Lung (tissue), 12 donors: ENCODE measurements around the gene TRIM17. TPM values are rescaled to one million over a fixed set of nuclear protein-coding genes. Genes with fewer than 3 reads are reported as not detected.

Experiments used
- ATAC-seq: fragments of 200-7000 bp; cut with Tn5 transposase; one replicate; pipeline ENCODE4 v1.9.1; 2020; ENCODE audit warnings: moderate number of reproducible peaks; ENCODE audit not compliant: insufficient read depth, low FRiP score
- DNase-seq, 3 donors: peaks; one replicate each; pipeline ENCODE4 v3.0.0-alpha.2; 2013 to 2017
- H3K27ac ChIP-seq, 2 donors: one replicate each; pipeline ENCODE4 v1.5.1; 2013; ENCODE audit warnings: mild to moderate bottlenecking in 2 of 2, moderate library complexity in 2 of 2, control low read depth in 1 of 2, inconsistent platforms in 1 of 2, low read depth in 1 of 2, low read length in 1 of 2
- H3K27me3 ChIP-seq, 3 donors: one replicate each; pipeline ENCODE4 v1.5.1; 2013; ENCODE audit warnings: low read length in 2 of 3; ENCODE audit not compliant: control insufficient read depth in 3 of 3, insufficient read depth in 3 of 3
- H3K36me3 ChIP-seq, 4 donors: one replicate each; pipeline ENCODE4 v1.5.1; 2013; ENCODE audit warnings: low read length in 4 of 4, mild to moderate bottlenecking in 1 of 4, moderate library complexity in 1 of 4; ENCODE audit not compliant: control insufficient read depth in 4 of 4, insufficient read depth in 4 of 4
- H3K4me1 ChIP-seq, 5 donors: one replicate each; pipeline ENCODE4 v1.5.1; 2013; ENCODE audit warnings: low read length in 5 of 5, mild to moderate bottlenecking in 2 of 5, moderate library complexity in 1 of 5; ENCODE audit not compliant: control insufficient read depth in 5 of 5, insufficient read depth in 5 of 5
- H3K4me3 ChIP-seq: one replicate; pipeline ENCODE4 v1.5.1; 2013; ENCODE audit warnings: mild to moderate bottlenecking, control low read depth, moderate library complexity
- H3K9ac ChIP-seq, 2 donors: one replicate each; pipeline ENCODE4 v1.5.1; 2013; ENCODE audit warnings: low read length in 2 of 2, control low read depth in 1 of 2; ENCODE audit not compliant: insufficient read depth in 1 of 2
- H3K9me3 ChIP-seq, 4 donors: one replicate each; pipeline ENCODE4 v1.5.1; 2013; ENCODE audit warnings: low read length in 3 of 4, mild to moderate bottlenecking in 1 of 4, moderate library complexity in 1 of 4; ENCODE audit not compliant: control insufficient read depth in 4 of 4, insufficient read depth in 3 of 4
- CTCF ChIP-seq: IDR thresholded peaks from 2 replicates; pipeline ENCODE4 v1.5.1; 2012; ENCODE audit warnings: mild to moderate bottlenecking; ENCODE audit errors: control extremely low read depth, extremely low read depth
- WGBS, 2 donors: extraction: QIAGEN DNeasy Blood & Tissue Kit; methylation state at CpG; one replicate each; pipeline ENCODE4 v1.1.7; 2013; 5-methylcytosine and 5-hydroxymethylcytosine counted together
- polyA plus RNA-seq, 2 donors: library from polyadenylated mRNA; stranded (reverse); fragments of 200-250 nt; gene quantifications; one replicate each; pipeline ENCODE4 v1.2.1, GENCODE V29; 2013
- total RNA-seq, 2 donors: library from RNA; depleted of rRNA in 1 of 2; stranded (reverse); fragments of >200 nt in 1 of 2; gene quantifications; one replicate each; pipeline ENCODE4 v1.2.1, GENCODE V29; 2014 to 2021
- donor health status: control.
- donor health status: control.
- donor health status: Bipolar disorder and iron deficiency.
- donor health status: healthy.
- donor health status: DM: yes; HTN: yes; CAD: no.

Gene TRIM17
- total and polyA plus RNA-seq, 4 donors = 1.0 to 3.3 (median 1.8) TPM

- peaks cover 0 to 3% (median 0%) of the 10 kb centered on the region in 4 donors for H3K36me3 ChIP-seq
- no peak overlapping the region for H3K4me3 ChIP-seq
- DNase-seq (no peak), ATAC-seq (no peak)
- WGBS, 2 donors = 81 to 89% methylated on average over 19 to 26 of the region's 26 CpGs
- H3K27ac ChIP-seq = peak overlapping the region in 1 of 2 donors; percentile 24
- TF ChIP-seq CTCF = no peak
- no peaks in the 10 kb centered on the region for H3K27me3 ChIP-seq
- H3K9ac ChIP-seq = no peak overlapping the region
- no peaks in the 10 kb centered on the region for H3K4me1 ChIP-seq
- H3K9me3 ChIP-seq = no peaks in the 10 kb centered on the region
These were observed 55.1 kb downstream of the TRIM17 start for GRCh38 chr1:228361314-228362140.

GRCh38 chr1:228360533-228361313, 55.9 kb downstream of the TRIM17 start:
- ATAC-seq = no peak
- no peak for TF ChIP-seq CTCF
- Histone ChIP-seq H3K36me3 (peaks cover 0 to 3% (median 0%) of the 10 kb centered on the region in 4 donors), H3K4me3 (no peak overlapping the region), H3K27ac (peak overlapping the region in 1 of 2 donors; percentile 76), H3K27me3 (no peaks in the 10 kb centered on the region), H3K9ac (no peak overlapping the region), H3K9me3 (no peaks in the 10 kb centered on the region), H3K4me1 (no peaks in the 10 kb centered on the region)
- 88 to 91% methylated on average over 19 of the region's 19 CpGs for WGBS, 2 donors
- DNase-seq = no peak

- Histone ChIP-seq H3K9ac (no peak overlapping the region), H3K9me3 (no peaks in the 10 kb centered on the region), H3K27me3 (no peaks in the 10 kb centered on the region), H3K4me1 (no peaks in the 10 kb centered on the region), H3K36me3 (peaks cover 0 to 3% (median 0%) of the 10 kb centered on the region in 4 donors), H3K27ac (peak overlapping the region in 1 of 2 donors; percentile 76), H3K4me3 (no peak overlapping the region)
- ATAC-seq = no peak
- DNase-seq = no peak
- no peak for TF ChIP-seq CTCF
- 94% methylated on average over 42 to 45 of the region's 45 CpGs for WGBS, 2 donors
These were observed 56.8 kb downstream of the TRIM17 start for GRCh38 chr1:228359613-228360532.
